HepG2 (cell line): ENCODE measurements around the gene ATP2B3. TPM values are rescaled to one million over a fixed set of nuclear protein-coding genes. Genes with fewer than 3 reads are reported as not detected.

Experiments used
- ATAC-seq: fragments of 200-7000 bp; cut with Tn5 transposase; 3 replicates; pipeline ENCODE4 v1.9.1; 2020; ENCODE audit warnings: mild to moderate bottlenecking, moderate library complexity
- BruUV-seq: library from RNA; stranded (reverse); fragments of 400-500 nt; replicated peaks from 2 replicates; lab custom pipeline; 2021; lab: Mats Ljungman, UMichigan
- CTCF ChIA-PET: fragments of 300-600 bp; formaldehyde crosslinking; extraction: SDS; loops from one replicate; lab custom pipeline; 2021; ENCODE audit warnings: low total read pairs, inconsistent platforms, low intra/inter-chr PET ratio; lab: Yijun Ruan, JAX
- POLR2A ChIA-PET: fragments of 350-600 bp; sonication (Branson Sonifier 250); formaldehyde crosslinking; loops from one replicate; lab custom pipeline; 2020; ENCODE audit warnings: antibody characterized with exemption, inconsistent platforms; lab: Yijun Ruan, JAX
- DNase-seq: peaks from one replicate; pipeline ENCODE4 v3.0.0-alpha.2; 2015; ENCODE audit warnings: low spot score
- FAIRE-seq: peaks from 3 replicates; lab custom pipeline; 2011; peaks lifted over from hg19 to GRCh38; lab: Jason Lieb, UNC
- H2AFZ ChIP-seq: one replicate; pipeline ENCODE4 v1.6.1; 2011; ENCODE audit warnings: low read length, inconsistent platforms
- H3K27ac ChIP-seq: fragments of 300-600 bp; 3 replicates; pipeline ENCODE4 v1.8.0; 2011; ENCODE audit warnings: mixed run types, mild to moderate bottlenecking, mixed read lengths, low read length, inconsistent platforms; ENCODE audit not compliant: insufficient read depth; ENCODE audit errors: extremely low read length
- H3K27me3 ChIP-seq, 2 experiments: fragments of 200-600 bp in 1 of 2; 2 replicates in 1 of 2; 3 replicates in 1 of 2; pipeline versions ENCODE4 v1.6.0 to v1.8.0; 2011; ENCODE audit warnings: low read length in 2 of 2, mild to moderate bottlenecking in 2 of 2, moderate library complexity in 2 of 2, inconsistent platforms in 1 of 2; ENCODE audit not compliant: insufficient read depth in 2 of 2, control insufficient read depth in 1 of 2
- H3K36me3 ChIP-seq, 2 experiments: fragments of 200-600 bp in 1 of 2; replicated peaks in 1 of 2; 2 replicates in 1 of 2; 3 replicates in 1 of 2; pipeline versions ENCODE4 v1.5.1 to v1.8.0; 2011; ENCODE audit warnings: low read length in 2 of 2, inconsistent platforms in 1 of 2; ENCODE audit not compliant: insufficient read depth in 2 of 2, control insufficient read depth in 1 of 2
- H3K4me1 ChIP-seq: 2 replicates; pipeline ENCODE4 v1.5.1; 2012; ENCODE audit warnings: low read length, inconsistent platforms; ENCODE audit not compliant: insufficient read depth
- H3K4me2 ChIP-seq: 2 replicates; pipeline ENCODE4 v1.6.0; 2011; ENCODE audit warnings: low read depth, low read length, inconsistent platforms
- H3K4me3 ChIP-seq, 3 experiments: fragments of 200-600 bp in 1 of 3; sonication (generic), shearing (Covaris generic) in 1 of 3; replicated peaks in 1 of 3; 2 replicates each; pipeline ENCODE4 v1.5.1; 2011 to 2016; ENCODE audit warnings: low read length in 3 of 3, inconsistent platforms in 2 of 3, low read depth in 2 of 3, mild to moderate bottlenecking in 2 of 3, control low read depth in 1 of 3, mixed read lengths in 1 of 3; ENCODE audit not compliant: insufficient read depth in 1 of 3
- H3K79me2 ChIP-seq: one replicate; pipeline ENCODE4 v1.6.1; 2011; ENCODE audit warnings: low read length, inconsistent platforms; ENCODE audit not compliant: insufficient read depth
- H3K9ac ChIP-seq: 2 replicates; pipeline ENCODE4 v1.6.0; 2011; ENCODE audit warnings: mild to moderate bottlenecking, low read depth, low read length, inconsistent platforms; ENCODE audit not compliant: insufficient read depth
- H3K9me3 ChIP-seq: 2 replicates; pipeline ENCODE4 v1.5.1; 2012; ENCODE audit warnings: mild to moderate bottlenecking, low read length
- H4K20me1 ChIP-seq: 2 replicates; pipeline ENCODE4 v1.6.0; 2011; ENCODE audit warnings: inconsistent platforms, mild to moderate bottlenecking, low read length, moderate library complexity; ENCODE audit not compliant: insufficient read depth
- E2F1 ChIP-seq: sonication (generic); formaldehyde crosslinking; IDR thresholded peaks from 2 replicates; pipeline ENCODE4 v1.5.0; 2020; ENCODE audit warnings: missing genetic modification reagents
- EHMT2 ChIP-seq: fragments of 200-600 bp; sonication (generic); IDR thresholded peaks from 2 replicates; pipeline ENCODE4 v1.7.0; 2017; ENCODE audit warnings: antibody characterized with exemption, low read depth, low read length, borderline replicate concordance
- GTF2F1 ChIP-seq: fragments of 150-350 bp; IDR thresholded peaks from 2 replicates; pipeline ENCODE4 v1.6.1; 2014; ENCODE audit warnings: low read length
- HBP1 ChIP-seq: IDR thresholded peaks from 2 replicates; pipeline ENCODE4 v1.6.1; 2016; ENCODE audit warnings: low read depth, control low read depth
- LCORL ChIP-seq, 2 experiments: fragments of 450-650 bp in 1 of 2; sonication (generic) in 1 of 2; formaldehyde crosslinking in 1 of 2; IDR thresholded peaks; 2 replicates each; pipeline versions ENCODE4 v1.5.0 to v1.6.1; 2017 to 2020; ENCODE audit warnings: antibody characterized with exemption in 1 of 2, missing genetic modification reagents in 1 of 2
- PPARG ChIP-seq: conservative IDR thresholded peaks from 2 replicates; pipeline ENCODE4 v1.6.1; 2016; ENCODE audit warnings: missing biosample characterization, missing genetic modification reagents
- SRSF1 ChIP-seq: fragments of 200-400 bp; formaldehyde crosslinking; optimal IDR thresholded peaks from 2 replicates; pipeline ENCODE3; 2017; ENCODE audit warnings: mild to moderate bottlenecking, low read depth, low read length, moderate library complexity
- TAF1 ChIP-seq: sonication (generic); formaldehyde crosslinking; IDR thresholded peaks from 2 replicates; pipeline ENCODE4 v1.4.0; 2020; ENCODE audit warnings: missing genetic modification reagents
- ZNF33A ChIP-seq: sonication (generic); formaldehyde crosslinking; IDR thresholded peaks from 2 replicates; pipeline ENCODE4 v1.5.1; 2020; ENCODE audit warnings: missing genetic modification reagents, mild to moderate bottlenecking, moderate library complexity, borderline replicate concordance
- ZNF562 ChIP-seq: sonication (generic); formaldehyde crosslinking; IDR thresholded peaks from 2 replicates; pipeline ENCODE4 v1.8.0; 2022; ENCODE audit warnings: missing genetic modification reagents, borderline replicate concordance
- ZSCAN25 ChIP-seq: sonication (generic); formaldehyde crosslinking; IDR thresholded peaks from 2 replicates; pipeline ENCODE4 v1.8.0; 2022; ENCODE audit warnings: mild to moderate bottlenecking, missing genetic modification reagents
- whole genome bisulfite sequencing: methylation state at CpG from one replicate; pipeline ENCODE4 v1.1.6; 2017; ENCODE audit warnings: low lambda C conversion rate; 5-methylcytosine and 5-hydroxymethylcytosine counted together
- in situ Hi-C: cut with HindIII; loops from 2 replicates; pipeline ENCODE4 v1.10.0; 2017; ENCODE audit warnings: low pct_unique_long_range_greater_than_20kb; ENCODE audit not compliant: extremely low pct_ligation_motif_present
- intact Hi-C: fragments of 100-400 bp; cut with micrococcal nuclease; formaldehyde crosslinking; loops from one replicate; pipeline ENCODE4 v1.10.0; 2022; ENCODE audit not compliant: unreplicated experiment
- polyA plus RNA-seq, 8 experiments: library from polyadenylated mRNA; depleted of rRNA in 3 of 8; stranded (reverse) in 7 of 8; unstranded in 1 of 8; fragments of >200 nt; fragmentation: Illumina TruSeq in 4 of 8; extraction: Trizol in 4 of 8; gene quantifications; 2 replicates each; pipeline versions ENCODE4 v1.2.1 to v1.2.3, GENCODE V29; 2011 to 2016; ENCODE audit warnings: low read depth in 4 of 8, missing spikeins in 1 of 8, mixed read lengths in 1 of 8; ENCODE audit not compliant: insufficient read depth in 1 of 8
- total RNA-seq, 5 experiments: library from RNA; depleted of rRNA; stranded (reverse); fragments of >200 nt; fragmentation: Illumina TruSeq; extraction: Trizol; gene quantifications; 2 replicates each; pipeline ENCODE4 v1.2.3, GENCODE V29; 2016; ENCODE audit warnings: low read depth in 1 of 5
- TF ChIP-seq, protein P1 (sequence below): sonication (generic); formaldehyde crosslinking; IDR thresholded peaks from 2 replicates; pipeline ENCODE4 v1.5.1; 2020; ENCODE audit warnings: mild to moderate bottlenecking, missing genetic modification reagents, moderate library complexity

Gene ATP2B3
- total and polyA plus RNA-seq, 2 of the 13 experiments (the other 11 are each of a cell fraction or from before 2014, with no cell fraction given), result not detected

GRCh38 chrX:153491351-153491914 is 26.0 kb upstream of the ATP2B3 start (continued):
- TF ChIP-seq SRSF1 (no peak), TAF1 (CRISPR knock-in tag) (no peak)
- TF ChIP-seq, protein P1, sequence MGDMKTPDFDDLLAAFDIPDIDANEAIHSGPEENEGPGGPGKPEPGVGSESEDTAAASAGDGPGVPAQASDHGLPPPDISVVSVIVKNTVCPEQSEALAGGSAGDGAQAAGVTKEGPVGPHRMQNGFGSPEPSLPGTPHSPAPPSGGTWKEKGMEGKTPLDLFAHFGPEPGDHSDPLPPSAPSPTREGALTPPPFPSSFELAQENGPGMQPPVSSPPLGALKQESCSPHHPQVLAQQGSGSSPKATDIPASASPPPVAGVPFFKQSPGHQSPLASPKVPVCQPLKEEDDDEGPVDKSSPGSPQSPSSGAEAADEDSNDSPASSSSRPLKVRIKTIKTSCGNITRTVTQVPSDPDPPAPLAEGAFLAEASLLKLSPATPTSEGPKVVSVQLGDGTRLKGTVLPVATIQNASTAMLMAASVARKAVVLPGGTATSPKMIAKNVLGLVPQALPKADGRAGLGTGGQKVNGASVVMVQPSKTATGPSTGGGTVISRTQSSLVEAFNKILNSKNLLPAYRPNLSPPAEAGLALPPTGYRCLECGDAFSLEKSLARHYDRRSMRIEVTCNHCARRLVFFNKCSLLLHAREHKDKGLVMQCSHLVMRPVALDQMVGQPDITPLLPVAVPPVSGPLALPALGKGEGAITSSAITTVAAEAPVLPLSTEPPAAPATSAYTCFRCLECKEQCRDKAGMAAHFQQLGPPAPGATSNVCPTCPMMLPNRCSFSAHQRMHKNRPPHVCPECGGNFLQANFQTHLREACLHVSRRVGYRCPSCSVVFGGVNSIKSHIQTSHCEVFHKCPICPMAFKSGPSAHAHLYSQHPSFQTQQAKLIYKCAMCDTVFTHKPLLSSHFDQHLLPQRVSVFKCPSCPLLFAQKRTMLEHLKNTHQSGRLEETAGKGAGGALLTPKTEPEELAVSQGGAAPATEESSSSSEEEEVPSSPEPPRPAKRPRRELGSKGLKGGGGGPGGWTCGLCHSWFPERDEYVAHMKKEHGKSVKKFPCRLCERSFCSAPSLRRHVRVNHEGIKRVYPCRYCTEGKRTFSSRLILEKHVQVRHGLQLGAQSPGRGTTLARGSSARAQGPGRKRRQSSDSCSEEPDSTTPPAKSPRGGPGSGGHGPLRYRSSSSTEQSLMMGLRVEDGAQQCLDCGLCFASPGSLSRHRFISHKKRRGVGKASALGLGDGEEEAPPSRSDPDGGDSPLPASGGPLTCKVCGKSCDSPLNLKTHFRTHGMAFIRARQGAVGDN (CRISPR knock-in tag), result peak; percentile 32; the same call in 1 of the 2 replicates

DNA sequence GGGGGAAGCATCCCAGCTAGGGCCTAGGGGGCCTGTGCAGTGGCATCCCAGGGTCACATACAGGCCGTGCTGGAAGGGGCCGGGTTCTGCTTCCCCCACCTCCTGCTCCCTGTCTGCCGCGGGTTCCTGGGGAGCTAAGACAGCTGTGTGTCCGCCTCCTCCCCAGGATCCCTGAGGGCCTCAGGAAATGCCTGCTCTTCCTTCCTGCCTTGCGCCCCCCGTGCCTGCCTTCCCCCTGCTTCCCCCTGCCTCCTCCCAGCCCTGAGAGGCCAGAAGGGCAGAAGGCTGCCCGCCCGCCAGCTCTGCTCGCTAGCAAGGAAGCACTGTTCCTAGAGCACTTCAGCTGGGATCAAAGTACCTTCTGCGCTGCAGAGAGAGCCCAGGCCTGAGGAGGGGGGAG is 25.5 kb upstream of the ATP2B3 start:
- Histone ChIP-seq H3K27ac (no peak overlapping the region), H2AFZ (no peak overlapping the region), H3K36me3 (no peaks in the 10 kb centered on the region), H3K4me3 (peak overlapping the region in 2 of 3 experiments; percentile 36 to 59; a peak in 3 of 6 replicates), H3K27me3 (0 out of 5 replicates have a peak, but pooled peaks cover 1 to 6% of the 10 kb centered on the region in 2 experiments), H4K20me1 (no peaks in the 10 kb centered on the region), H3K9ac (no peak overlapping the region), H3K9me3 (no peaks in the 10 kb centered on the region), H3K4me1 (peaks cover 80% of the 10 kb centered on the region), H3K79me2 (no peaks in the 10 kb centered on the region), H3K4me2 (peak overlapping the region; percentile 66)
- BruUV-seq, result no TSS peak
- ATAC-seq, result peak; percentile 37
- intact Hi-C loops, result no loop called here
- no peak for FAIRE-seq
- no peak for DNase-seq
- ChIA-PET POLR2A (interaction anchor here (0.6 to 2.1 kb wide), 2 partner anchors 21 to 75 kb away, joined by 5 to 9 read pairs; partner anchors contain the start of gene HAUS7), CTCF (interaction anchor here (1.1 kb wide), 1 partner anchor 31 kb away, joined by 3 read pairs; no protein-coding TSS in a partner anchor)
- WGBS, result no CpG with 5 or more reads among the region's 11 CpGs
- in situ Hi-C loops, result no loop called here
- no peak for TF ChIP-seq E2F1 (CRISPR knock-in tag)
- TF ChIP-seq HBP1 (CRISPR knock-in tag), result no peak
- no peak for TF ChIP-seq ZNF562
- TF ChIP-seq PPARG, result no peak
- no peak for TF ChIP-seq EHMT2
- no peak for TF ChIP-seq LCORL (IDR thresholded peaks at IDR 0.05)
- 0 out of 2 replicates have a peak, but pooled peaks have one; percentile 33 for TF ChIP-seq LCORL (CRISPR knock-in tag; IDR thresholded peaks at IDR 0.05)
- TF ChIP-seq GTF2F1, result no peak
- TF ChIP-seq ZNF33A (CRISPR knock-in tag), result no peak
- TF ChIP-seq ZSCAN25, result 0 out of 2 replicates have a peak, but pooled peaks have one; percentile 41
